ENCODE data around the gene EMILIN2.
"Not testable (repeated sequence)": the region's sequence is repeated elsewhere in the genome, so short reads cannot be mapped to it uniquely, and the experiment has no call there.

The EMILIN2 gene

GRCh38 chr18:2902327-2902726 lies 55.5 kb downstream of the EMILIN2 start:
- no peak for FAIRE-seq

- FAIRE-seq = no peak
These were observed 56.2 kb downstream of the EMILIN2 start for GRCh38 chr18:2903006-2903405.

GRCh38 chr18:2905854-2906703 lies 59.3 kb downstream of the EMILIN2 start:
- FAIRE-seq = no peak

GRCh38 chr18:2906704-2907549 lies 60.1 kb downstream of the EMILIN2 start:
- no peak for FAIRE-seq

GRCh38 chr18:2907550-2908135 lies 60.8 kb downstream of the EMILIN2 start:
- FAIRE-seq = no peak

- FAIRE-seq = no peak
These were observed 61.5 kb downstream of the EMILIN2 start for GRCh38 chr18:2908166-2908945.

- FAIRE-seq = no peak
These were observed 62.1 kb downstream of the EMILIN2 start for GRCh38 chr18:2908946-2909335.

- FAIRE-seq = no peak
These were observed 62.8 kb downstream of the EMILIN2 start for GRCh38 chr18:2909431-2910140.

- FAIRE-seq = no peak
These were observed 63.5 kb downstream of the EMILIN2 start for GRCh38 chr18:2910261-2910660.

- FAIRE-seq = no peak
These were observed 64.1 kb downstream of the EMILIN2 start for GRCh38 chr18:2910751-2911425.

GRCh38 chr18:2911533-2911932 lies 64.7 kb downstream of the EMILIN2 start:
- FAIRE-seq = no peak

GRCh38 chr18:2912357-2913299 lies 65.8 kb downstream of the EMILIN2 start:
- FAIRE-seq = no peak

- no peak for FAIRE-seq
These were observed 66.7 kb downstream of the EMILIN2 start for GRCh38 chr18:2913398-2914005.

GRCh38 chr18:2914185-2914880 lies 67.5 kb downstream of the EMILIN2 start:
- FAIRE-seq = no peak

- no peak for FAIRE-seq
These were observed 68.1 kb downstream of the EMILIN2 start for GRCh38 chr18:2914881-2915240.

GRCh38 chr18:2915486-2915885 lies 68.7 kb downstream of the EMILIN2 start:
- not testable (repeated sequence) for FAIRE-seq

GRCh38 chr18:2916184-2916583 lies 69.4 kb downstream of the EMILIN2 start:
- no peak for FAIRE-seq

- FAIRE-seq = no peak
These were observed 70.6 kb downstream of the EMILIN2 start for GRCh38 chr18:2917259-2918047.
